DOHH2 (cell line): ENCODE measurements around the gene SLAMF7.

Experiments
- CTCF ChIP-seq: fragments of 200-600 bp; sonication (generic); IDR thresholded peaks from one replicate; pipeline ENCODE4 v1.5.1; 2014; ENCODE audit warnings: antibody characterized with exemption, mild to moderate bottlenecking, low read depth, low read length; ENCODE audit not compliant: poor library complexity, severe bottlenecking
- EZH2phosphoT487 ChIP-seq: fragments of 200-600 bp; sonication (generic); IDR thresholded peaks from 2 replicates; pipeline ENCODE4 v1.6.1; 2017; ENCODE audit warnings: borderline replicate concordance, mild to moderate bottlenecking, antibody characterized with exemption, low read length, moderate library complexity, mixed read lengths

- TF ChIP-seq CTCF (no peak), EZH2phosphoT487 (no peak)
Measured at GRCh38 chr1:160795951-160796383, 56.9 kb downstream of the SLAMF7 start, which contains the start of gene LY9.
